ENCODE measurements around the gene YAF2. TPM values are rescaled to one million over a fixed set of nuclear protein-coding genes. Genes with fewer than 3 reads are reported as not detected.

The YAF2 gene
- total and polyA plus RNA-seq, 2 of the 13 experiments (the other 11 are each of a cell fraction or from before 2014, with no cell fraction given): 8.4 to 11.7 TPM

GRCh38 chr12:42282294-42282693, 44.2 kb upstream of the YAF2 start (continued):
- TF ChIP-seq ZNF274 (CRISPR knock-in tag; IDR thresholded peaks at IDR 0.05): no peak
- no peak for TF ChIP-seq HOXD1 (CRISPR knock-in tag; IDR thresholded peaks at IDR 0.05)
- peak; percentile 42; the same call in 1 of the 2 replicates for TF ChIP-seq HNF4A (CRISPR knock-in tag; IDR thresholded peaks at IDR 0.05)
- no peak for TF ChIP-seq CCAR2 (optimal IDR thresholded peaks at IDR 0.05; ENCODE audit: low read depth, low read length)
- TF ChIP-seq RARA (CRISPR knock-in tag; IDR thresholded peaks at IDR 0.05): peak; percentile 62
- no peak for TF ChIP-seq ELF4 (CRISPR knock-in tag; IDR thresholded peaks at IDR 0.05; ENCODE audit: borderline replicate concordance)
- no peak for TF ChIP-seq ZNF431 (CRISPR knock-in tag; IDR thresholded peaks at IDR 0.05; ENCODE audit: borderline replicate concordance, low read depth)
- no peak for TF ChIP-seq CHD4 (IDR thresholded peaks at IDR 0.05; ENCODE audit: borderline replicate concordance, low read length)
- no peak for TF ChIP-seq HNRNPLL (IDR thresholded peaks at IDR 0.05; ENCODE audit: low read depth, low read length, poor library complexity, severe bottlenecking)
- TF ChIP-seq KDM1A (CRISPR knock-in tag; IDR thresholded peaks at IDR 0.05): no peak

GRCh38 chr12:42281844-42282243, 43.8 kb upstream of the YAF2 start:
- peaks cover 16% of the 10 kb centered on the region for H3K4me1 ChIP-seq (ENCODE audit: insufficient read depth, low read length)
- TF ChIP-seq ZIK1 (CRISPR knock-in tag; IDR thresholded peaks at IDR 0.05; ENCODE audit: borderline replicate concordance, low read depth): no peak
- no peak for TF ChIP-seq ZBTB3 (CRISPR knock-in tag; IDR thresholded peaks at IDR 0.05; ENCODE audit: borderline replicate concordance, low read depth)
- no peak for TF ChIP-seq HNRNPUL1 (IDR thresholded peaks at IDR 0.05; ENCODE audit: low read depth, low read length)
- no peak for TF ChIP-seq SMAD1 (CRISPR knock-in tag; IDR thresholded peaks at IDR 0.05; ENCODE audit: borderline replicate concordance, low read depth)
- no peak for TF ChIP-seq SAP130 (CRISPR knock-in tag; IDR thresholded peaks at IDR 0.05; ENCODE audit: low read depth)
- no peak for TF ChIP-seq ZNF720 (CRISPR knock-in tag; IDR thresholded peaks at IDR 0.05)
- TF ChIP-seq SOX6 (IDR thresholded peaks at IDR 0.05): no peak
- TF ChIP-seq SOX6 (CRISPR knock-in tag; IDR thresholded peaks at IDR 0.05): no peak
- no peak for TF ChIP-seq JARID2 (CRISPR knock-in tag; IDR thresholded peaks at IDR 0.05; ENCODE audit: insufficient replicate concordance)
- no peak for TF ChIP-seq MIER2 (CRISPR knock-in tag; IDR thresholded peaks at IDR 0.05)
- no peak for TF ChIP-seq U2AF2 (IDR thresholded peaks at IDR 0.05; ENCODE audit: low read depth, low read length)
- TF ChIP-seq RBM22 (optimal IDR thresholded peaks at IDR 0.05; ENCODE audit: low read length): no peak
- TF ChIP-seq CBX2 (IDR thresholded peaks at IDR 0.05; ENCODE audit: low read depth, low read length): no peak
- no peak for TF ChIP-seq CBX2 (CRISPR knock-in tag; IDR thresholded peaks at IDR 0.05; ENCODE audit: low read depth)
- no peak for TF ChIP-seq ZSCAN9 (CRISPR knock-in tag; IDR thresholded peaks at IDR 0.05; ENCODE audit: borderline replicate concordance)
- TF ChIP-seq ZNF329 (CRISPR knock-in tag; IDR thresholded peaks at IDR 0.05; ENCODE audit: low read depth): no peak
- no peak for TF ChIP-seq POGK (CRISPR knock-in tag; conservative IDR thresholded peaks at IDR 0.05)
- no peak for TF ChIP-seq TARDBP (CRISPR knock-in tag; IDR thresholded peaks at IDR 0.05)

More at GRCh38 chr12:42281844-42282243, 43.8 kb upstream of the YAF2 start:
- no peaks in the 10 kb centered on the region for H3K9me3 ChIP-seq (ENCODE audit: low read length)
- H3K27ac ChIP-seq (ENCODE audit: extremely low read length, insufficient read depth, low read length): no peak overlapping the region
- H3K79me2 ChIP-seq (ENCODE audit: insufficient read depth, low read length): no peaks in the 10 kb centered on the region
- DNase-seq (ENCODE audit: low spot score): no peak
- no TSS peak for BruUV-seq (replicated peaks)
- WGBS (ENCODE audit: low lambda C conversion rate): 60% methylated on average over 3 of the region's 3 CpGs
- H3K27me3 ChIP-seq (ENCODE audit: control insufficient read depth in 1 of 2, insufficient read depth in 2 of 2, low read length in 2 of 2): no peaks in the 10 kb centered on the region
- FAIRE-seq: no peak
- H3K36me3 ChIP-seq (replicated peaks in 1 of 2; ENCODE audit: control insufficient read depth in 1 of 2, insufficient read depth in 2 of 2, low read length in 2 of 2): no peaks in the 10 kb centered on the region
- ChIA-PET POLR2A (no interaction called here), CTCF (ENCODE audit: low intra/inter-chr PET ratio, low total read pairs) (no interaction called here)
- intact Hi-C loops (cut with micrococcal nuclease; ENCODE audit: unreplicated experiment): no loop called here
- ATAC-seq: no peak
- H4K20me1 ChIP-seq (ENCODE audit: insufficient read depth, low read length): no peaks in the 10 kb centered on the region
- H3K4me2 ChIP-seq (ENCODE audit: low read depth, low read length): no peak overlapping the region
- no peak overlapping the region for H3K9ac ChIP-seq (ENCODE audit: insufficient read depth, low read depth, low read length)
- in situ Hi-C loops (cut with HindIII; ENCODE audit: extremely low pct_ligation_motif_present, low pct_unique_long_range_greater_than_20kb): no loop called here
- H2AFZ ChIP-seq (ENCODE audit: low read length): no peak overlapping the region
- no peak overlapping the region for H3K4me3 ChIP-seq (replicated peaks in 1 of 3; ENCODE audit: insufficient read depth in 1 of 3, low read depth in 2 of 3, low read length in 3 of 3)

All from HepG2 (cell line).